COLO668 (cell line): Measurements from ENCODE around the gene SLX4.

ENCODE experiments used
- DNase-seq: peaks from one replicate; lab custom pipeline; 2025; ENCODE audit not compliant: unreplicated experiment; lab: John Stamatoyannopoulos, UW

Gene SLX4

GRCh38 chr16:3602320-3602653, 9.1 kb downstream of the SLX4 start:
- no peak for DNase-seq

- DNase-seq, result no peak
Measured at GRCh38 chr16:3601614-3602319, 9.6 kb downstream of the SLX4 start.

GRCh38 chr16:3599922-3600321, 11.5 kb downstream of the SLX4 start:
- DNase-seq, result no peak

- no peak for DNase-seq
Measured at GRCh38 chr16:3599121-3599520, 12.3 kb downstream of the SLX4 start.

GRCh38 chr16:3598236-3598635, 13.2 kb downstream of the SLX4 start:
- no peak for DNase-seq

GRCh38 chr16:3597676-3598075, 13.7 kb downstream of the SLX4 start:
- DNase-seq, result no peak

- no peak for DNase-seq
Measured at GRCh38 chr16:3597226-3597625, 14.2 kb downstream of the SLX4 start.

- DNase-seq, result no peak
Measured at GRCh38 chr16:3596101-3596861, 15.1 kb downstream of the SLX4 start.

GRCh38 chr16:3595521-3596021, 15.8 kb downstream of the SLX4 start:
- DNase-seq, result no peak

GRCh38 chr16:3595110-3595486, 16.3 kb downstream of the SLX4 start:
- DNase-seq, result no peak

- no peak for DNase-seq
Measured at GRCh38 chr16:3594316-3595109, 16.9 kb downstream of the SLX4 start.

- no peak for DNase-seq
Measured at GRCh38 chr16:3592559-3592958, 18.8 kb downstream of the SLX4 start.

- no peak for DNase-seq
Measured at GRCh38 chr16:3591991-3592390, 19.4 kb downstream of the SLX4 start.

- no peak for DNase-seq
Measured at GRCh38 chr16:3591436-3591803, 20.0 kb downstream of the SLX4 start.

GRCh38 chr16:3590736-3591435, 20.5 kb downstream of the SLX4 start:
- no peak for DNase-seq

- DNase-seq, result no peak
Measured at GRCh38 chr16:3589991-3590701, 21.3 kb downstream of the SLX4 start.

GRCh38 chr16:3589441-3589921, 21.9 kb downstream of the SLX4 start:
- DNase-seq, result no peak

- no peak for DNase-seq
Measured at GRCh38 chr16:3589001-3589400, 22.4 kb downstream of the SLX4 start.

GRCh38 chr16:3587547-3588110, 23.8 kb downstream of the SLX4 start:
- DNase-seq, result no peak

- DNase-seq, result no peak
Measured at GRCh38 chr16:3584412-3584811, 27.0 kb downstream of the SLX4 start.
